PFSK-1 (cell line): ENCODE data around the gene TULP4.

Experiments
- FOXP2 ChIP-seq: optimal IDR thresholded peaks from 2 replicates; pipeline ENCODE3; 2011; ENCODE audit warnings: borderline replicate concordance, control low read depth, inconsistent platforms; ENCODE audit not compliant: insufficient read depth; ENCODE audit errors: extremely low read length, extremely low read depth
- POLR2AphosphoS5 ChIP-seq: IDR thresholded peaks from 2 replicates; pipeline ENCODE4 v1.6.1; 2012; ENCODE audit warnings: low read depth, mild to moderate bottlenecking, control low read depth, low read length, moderate library complexity
- SIN3A ChIP-seq: IDR thresholded peaks from 2 replicates; pipeline ENCODE4 v1.6.1; 2012; ENCODE audit warnings: mild to moderate bottlenecking, low read length, moderate library complexity, borderline replicate concordance; ENCODE audit not compliant: insufficient read depth
- TAF1 ChIP-seq: IDR thresholded peaks from 2 replicates; pipeline ENCODE4 v1.6.1; 2012; ENCODE audit warnings: low read length, control low read depth, borderline replicate concordance; ENCODE audit not compliant: insufficient read depth
- TF ChIP-seq, protein P1 (sequence below), 2 experiments: IDR thresholded peaks; 2 replicates each; pipeline versions ENCODE4 v1.6.1 to v1.8.0; 2011 to 2012; ENCODE audit warnings: low read depth in 2 of 2, low read length in 2 of 2, control low read depth in 1 of 2, inconsistent platforms in 1 of 2, mild to moderate bottlenecking in 1 of 2, moderate library complexity in 1 of 2; ENCODE audit not compliant: insufficient read depth in 1 of 2

The TULP4 gene

DNA sequence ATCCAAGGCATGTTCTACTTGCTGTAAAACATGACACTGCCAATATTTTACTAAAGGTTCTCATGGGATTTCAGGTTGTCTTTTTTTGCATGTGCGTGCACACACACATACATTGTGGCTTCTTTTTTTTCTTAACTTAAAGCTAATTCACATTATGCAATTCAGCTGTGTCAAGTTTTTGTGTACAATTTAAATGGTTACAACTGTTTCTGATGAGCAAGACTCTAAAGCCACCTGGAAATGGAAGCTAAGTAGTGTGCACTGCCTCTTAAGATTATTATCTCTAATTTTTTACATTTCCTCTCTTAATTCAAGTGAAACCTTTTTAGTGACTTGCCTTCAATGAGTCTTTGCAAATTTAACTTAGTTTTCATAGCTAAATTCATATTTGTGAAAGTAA lies 75.3 kb downstream of the TULP4 start:
- TF ChIP-seq, protein P1, sequence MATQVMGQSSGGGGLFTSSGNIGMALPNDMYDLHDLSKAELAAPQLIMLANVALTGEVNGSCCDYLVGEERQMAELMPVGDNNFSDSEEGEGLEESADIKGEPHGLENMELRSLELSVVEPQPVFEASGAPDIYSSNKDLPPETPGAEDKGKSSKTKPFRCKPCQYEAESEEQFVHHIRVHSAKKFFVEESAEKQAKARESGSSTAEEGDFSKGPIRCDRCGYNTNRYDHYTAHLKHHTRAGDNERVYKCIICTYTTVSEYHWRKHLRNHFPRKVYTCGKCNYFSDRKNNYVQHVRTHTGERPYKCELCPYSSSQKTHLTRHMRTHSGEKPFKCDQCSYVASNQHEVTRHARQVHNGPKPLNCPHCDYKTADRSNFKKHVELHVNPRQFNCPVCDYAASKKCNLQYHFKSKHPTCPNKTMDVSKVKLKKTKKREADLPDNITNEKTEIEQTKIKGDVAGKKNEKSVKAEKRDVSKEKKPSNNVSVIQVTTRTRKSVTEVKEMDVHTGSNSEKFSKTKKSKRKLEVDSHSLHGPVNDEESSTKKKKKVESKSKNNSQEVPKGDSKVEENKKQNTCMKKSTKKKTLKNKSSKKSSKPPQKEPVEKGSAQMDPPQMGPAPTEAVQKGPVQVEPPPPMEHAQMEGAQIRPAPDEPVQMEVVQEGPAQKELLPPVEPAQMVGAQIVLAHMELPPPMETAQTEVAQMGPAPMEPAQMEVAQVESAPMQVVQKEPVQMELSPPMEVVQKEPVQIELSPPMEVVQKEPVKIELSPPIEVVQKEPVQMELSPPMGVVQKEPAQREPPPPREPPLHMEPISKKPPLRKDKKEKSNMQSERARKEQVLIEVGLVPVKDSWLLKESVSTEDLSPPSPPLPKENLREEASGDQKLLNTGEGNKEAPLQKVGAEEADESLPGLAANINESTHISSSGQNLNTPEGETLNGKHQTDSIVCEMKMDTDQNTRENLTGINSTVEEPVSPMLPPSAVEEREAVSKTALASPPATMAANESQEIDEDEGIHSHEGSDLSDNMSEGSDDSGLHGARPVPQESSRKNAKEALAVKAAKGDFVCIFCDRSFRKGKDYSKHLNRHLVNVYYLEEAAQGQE (IDR thresholded peaks at IDR 0.05; ENCODE audit: insufficient read depth in 1 of 2, low read depth in 2 of 2, low read length in 2 of 2): no peak
- TF ChIP-seq TAF1 (no peak), FOXP2 (no peak), SIN3A (no peak), POLR2AphosphoS5 (no peak)

DNA sequence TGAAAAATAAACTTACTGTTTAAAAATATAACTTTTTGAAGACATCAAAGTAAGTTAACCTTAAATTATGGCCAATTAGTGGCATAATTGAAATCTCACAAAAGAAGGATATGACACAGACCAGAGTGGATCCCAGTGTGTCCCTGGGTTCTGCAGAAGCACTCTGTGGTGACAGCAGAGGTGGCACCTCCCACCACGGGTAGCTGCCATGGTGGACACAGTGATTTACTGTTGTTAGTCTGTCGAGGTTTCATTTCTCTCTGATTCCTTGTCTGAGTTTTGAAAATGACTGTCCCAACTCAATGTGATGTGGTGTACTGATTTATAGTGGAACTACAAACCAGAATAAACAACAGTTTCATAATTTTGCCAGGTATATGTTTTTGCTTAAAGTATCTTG lies 76.5 kb downstream of the TULP4 start:
- TF ChIP-seq, protein P1 (IDR thresholded peaks at IDR 0.05; ENCODE audit: insufficient read depth in 1 of 2, low read depth in 2 of 2, low read length in 2 of 2): no peak
- TF ChIP-seq SIN3A (no peak), TAF1 (no peak), POLR2AphosphoS5 (no peak), FOXP2 (no peak)

- TF ChIP-seq, protein P1 (IDR thresholded peaks at IDR 0.05; ENCODE audit: insufficient read depth in 1 of 2, low read depth in 2 of 2, low read length in 2 of 2): no peak
- TF ChIP-seq SIN3A: no peak
- TF ChIP-seq FOXP2: no peak
- TF ChIP-seq TAF1: no peak
- no peak for TF ChIP-seq POLR2AphosphoS5
Observed at GRCh38 chr6:158389193-158389919, 77.1 kb downstream of the TULP4 start.

DNA sequence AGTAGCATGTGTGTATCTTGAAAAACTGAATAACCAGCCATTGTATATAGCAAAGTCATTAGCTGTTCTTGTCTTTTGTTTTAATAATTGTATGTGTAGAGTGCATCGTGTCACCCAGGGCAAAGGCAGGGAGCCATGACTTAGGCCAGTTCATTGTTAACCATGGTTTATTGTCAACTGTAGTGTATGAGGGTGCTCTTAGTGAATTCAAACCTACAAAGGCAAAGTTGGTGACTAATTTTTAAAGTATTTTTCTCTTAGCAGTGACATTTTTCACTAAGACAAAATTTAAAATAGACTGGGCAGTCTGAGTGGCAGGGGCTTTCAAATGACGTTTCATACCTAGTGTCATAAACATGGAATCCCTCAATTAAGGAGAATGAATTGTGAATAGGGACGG lies 79.0 kb downstream of the TULP4 start:
- TF ChIP-seq TAF1: no peak
- TF ChIP-seq FOXP2: no peak
- TF ChIP-seq, protein P1 (IDR thresholded peaks at IDR 0.05; ENCODE audit: insufficient read depth in 1 of 2, low read depth in 2 of 2, low read length in 2 of 2): no peak
- TF ChIP-seq POLR2AphosphoS5: no peak
- no peak for TF ChIP-seq SIN3A

DNA sequence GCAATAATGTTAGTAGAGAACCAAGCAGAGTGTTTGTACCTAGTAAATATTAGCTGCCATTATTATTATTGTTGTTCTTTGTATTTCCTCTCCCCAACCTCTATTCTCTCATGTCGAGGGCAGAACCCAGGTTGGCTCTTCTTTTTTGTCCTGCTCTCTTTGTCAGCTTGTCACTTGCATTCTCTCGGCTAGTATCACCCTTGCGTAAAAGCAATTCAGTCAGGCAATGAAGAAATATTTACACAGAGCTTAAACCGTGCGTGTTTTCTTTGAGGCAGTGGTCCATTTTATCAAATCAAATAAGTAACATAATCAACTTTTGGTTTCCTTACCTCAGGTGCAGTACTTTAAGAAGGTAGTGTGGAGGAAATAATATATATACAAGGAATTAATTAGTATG lies 83.9 kb downstream of the TULP4 start:
- TF ChIP-seq FOXP2 (no peak), POLR2AphosphoS5 (no peak), TAF1 (no peak), SIN3A (no peak)
- TF ChIP-seq, protein P1 (IDR thresholded peaks at IDR 0.05; ENCODE audit: insufficient read depth in 1 of 2, low read depth in 2 of 2, low read length in 2 of 2): no peak
